Astrocyte (in vitro differentiated cells and primary cell): Measurements from ENCODE around the gene BCOR. TPM values are rescaled to one million over a fixed set of nuclear protein-coding genes. Genes with fewer than 3 reads are reported as not detected.
A peak's percentile ranks its signal among the peaks of the same experiment; 100 is the strongest.

Experiments
- DNase-seq: peaks from one replicate; pipeline ENCODE4 v3.0.0-alpha.2; 2010; ENCODE audit warnings: low read depth
- FAIRE-seq: peaks from 2 replicates; lab custom pipeline; 2011; peaks lifted over from hg19 to GRCh38; lab: Jason Lieb, UNC
- H2AFZ ChIP-seq: 2 replicates; pipeline ENCODE4 v1.6.0; 2012; ENCODE audit warnings: low read depth, low read length, inconsistent platforms
- H3K27ac ChIP-seq: 2 replicates; pipeline ENCODE4 v1.5.1; 2011; ENCODE audit warnings: low read depth, low read length, inconsistent platforms
- H3K27me3 ChIP-seq: 2 replicates; pipeline ENCODE4 v1.6.0; 2011; ENCODE audit warnings: low read length, inconsistent platforms; ENCODE audit not compliant: insufficient read depth
- H3K36me3 ChIP-seq: 2 replicates; pipeline ENCODE4 v1.5.1; 2011; ENCODE audit warnings: low read length, inconsistent platforms; ENCODE audit not compliant: insufficient read depth
- H3K4me1 ChIP-seq: 2 replicates; pipeline ENCODE4 v1.5.1; 2011; ENCODE audit warnings: low read length, inconsistent platforms; ENCODE audit not compliant: insufficient read depth
- H3K4me2 ChIP-seq: 2 replicates; pipeline ENCODE4 v1.6.0; 2012; ENCODE audit warnings: low read length, inconsistent platforms
- H3K4me3 ChIP-seq: 2 replicates; pipeline ENCODE4 v1.5.1; 2011; ENCODE audit warnings: low read depth, mild to moderate bottlenecking, low read length, inconsistent platforms; ENCODE audit not compliant: insufficient read depth
- H3K79me2 ChIP-seq: 2 replicates; pipeline ENCODE4 v1.6.0; 2012; ENCODE audit warnings: mild to moderate bottlenecking, low read length, inconsistent platforms; ENCODE audit not compliant: insufficient read depth
- H3K9ac ChIP-seq: 2 replicates; pipeline ENCODE4 v1.6.0; 2012; ENCODE audit warnings: mild to moderate bottlenecking, low read length, inconsistent platforms
- H3K9me3 ChIP-seq: 2 replicates; pipeline ENCODE4 v1.5.1; 2012; ENCODE audit warnings: low read depth, mild to moderate bottlenecking, low read length, inconsistent platforms; ENCODE audit not compliant: insufficient read depth
- H4K20me1 ChIP-seq: 2 replicates; pipeline ENCODE4 v1.6.0; 2012; ENCODE audit warnings: low read length, inconsistent platforms; ENCODE audit not compliant: insufficient read depth
- H3K27ac Mint-ChIP-seq: one replicate; pipeline ENCODE4 v1.8.0; 2021; ENCODE audit warnings: mild to moderate bottlenecking, mixed read lengths; ENCODE audit not compliant: unreplicated experiment
- H3K27me3 Mint-ChIP-seq: one replicate; pipeline ENCODE4 v1.8.0; 2021; ENCODE audit warnings: low read depth, mixed read lengths; ENCODE audit not compliant: unreplicated experiment
- H3K36me3 Mint-ChIP-seq: one replicate; pipeline ENCODE4 v1.8.0; 2021; ENCODE audit warnings: low read depth, mixed read lengths; ENCODE audit not compliant: unreplicated experiment
- H3K4me1 Mint-ChIP-seq: one replicate; pipeline ENCODE4 v1.8.0; 2021; ENCODE audit warnings: low read depth, mixed read lengths; ENCODE audit not compliant: unreplicated experiment
- H3K4me3 Mint-ChIP-seq: one replicate; pipeline ENCODE4 v1.8.0; 2021; ENCODE audit warnings: mild to moderate bottlenecking, moderate library complexity, mixed read lengths; ENCODE audit not compliant: unreplicated experiment
- H3K9me3 Mint-ChIP-seq: one replicate; pipeline ENCODE4 v1.8.0; 2021; ENCODE audit warnings: mild to moderate bottlenecking, mixed read lengths; ENCODE audit not compliant: unreplicated experiment
- CTCF ChIP-seq: IDR thresholded peaks from 2 replicates; pipeline ENCODE4 v1.5.1; 2011; ENCODE audit warnings: low read depth, mild to moderate bottlenecking, inconsistent platforms, low read length, moderate library complexity; ENCODE audit not compliant: insufficient read depth
- EZH2 ChIP-seq: IDR thresholded peaks from 2 replicates; pipeline ENCODE4 v1.6.1; 2012; ENCODE audit warnings: mild to moderate bottlenecking, low read length, inconsistent platforms; ENCODE audit not compliant: insufficient read depth
- total RNA-seq: library from RNA; stranded (reverse); gene quantifications from 2 replicates; pipeline ENCODE4 v1.2.1, GENCODE V29; 2021

The BCOR gene
- total RNA-seq, 1 donor from 2014 or later = 9.0 TPM

- Mint-ChIP-seq H3K36me3 (no peaks in the 10 kb centered on the region), H3K9me3 (peaks cover 2% of the 10 kb centered on the region), H3K4me3 (no peak overlapping the region), H3K27ac (peak overlapping the region; percentile 58), H3K27me3 (peaks cover 9% of the 10 kb centered on the region), H3K4me1 (peaks cover 9% of the 10 kb centered on the region)
- Histone ChIP-seq H3K4me1 (peaks cover 28% of the 10 kb centered on the region), H4K20me1 (no peaks in the 10 kb centered on the region), H3K9me3 (no peaks in the 10 kb centered on the region), H3K79me2 (no peaks in the 10 kb centered on the region), H3K27me3 (no peaks in the 10 kb centered on the region), H3K27ac (no peak overlapping the region), H2AFZ (no peak overlapping the region), H3K4me3 (no peak overlapping the region), H3K4me2 (peak overlapping the region; percentile 5), H3K9ac (no peak overlapping the region), H3K36me3 (no peaks in the 10 kb centered on the region)
- no peak for DNase-seq
- TF ChIP-seq EZH2 = no peak
- FAIRE-seq = no peak
Observed at GRCh38 chrX:40010550-40011321, 87.0 kb downstream of the BCOR start.

- no peaks in the 10 kb centered on the region for H3K9me3 ChIP-seq
- TF ChIP-seq EZH2 (no peak), CTCF (no peak)
- H3K4me3 Mint-ChIP-seq = no peak overlapping the region
- H3K9ac ChIP-seq = no peak overlapping the region
- no peak overlapping the region for H3K27ac ChIP-seq
- H2AFZ ChIP-seq = no peak overlapping the region
- no peaks in the 10 kb centered on the region for H3K79me2 ChIP-seq
- no peaks in the 10 kb centered on the region for H3K36me3 Mint-ChIP-seq
- peaks cover 2% of the 10 kb centered on the region for H3K9me3 Mint-ChIP-seq
- H3K27ac Mint-ChIP-seq = no peak overlapping the region
- peaks cover 28% of the 10 kb centered on the region for H3K4me1 ChIP-seq
- H3K4me1 Mint-ChIP-seq = peaks cover 9% of the 10 kb centered on the region
- no peaks in the 10 kb centered on the region for H4K20me1 ChIP-seq
- peaks cover 11% of the 10 kb centered on the region for H3K27me3 Mint-ChIP-seq
- no peaks in the 10 kb centered on the region for H3K27me3 ChIP-seq
- DNase-seq = no peak
- H3K4me3 ChIP-seq = no peak overlapping the region
- FAIRE-seq = no peak
- H3K4me2 ChIP-seq = peak overlapping the region; percentile 73
- no peaks in the 10 kb centered on the region for H3K36me3 ChIP-seq
Observed at GRCh38 chrX:40009890-40010289, 87.9 kb downstream of the BCOR start.

- H3K27me3 Mint-ChIP-seq = peaks cover 11% of the 10 kb centered on the region
- Histone ChIP-seq H3K4me2 (peak overlapping the region; percentile 73), H3K4me3 (no peak overlapping the region), H3K9ac (no peak overlapping the region), H3K79me2 (no peaks in the 10 kb centered on the region), H3K36me3 (no peaks in the 10 kb centered on the region), H3K27ac (no peak overlapping the region), H4K20me1 (no peaks in the 10 kb centered on the region), H3K9me3 (no peaks in the 10 kb centered on the region), H2AFZ (no peak overlapping the region), H3K27me3 (no peaks in the 10 kb centered on the region), H3K4me1 (peaks cover 28% of the 10 kb centered on the region)
- DNase-seq = no peak
- H3K27ac Mint-ChIP-seq = no peak overlapping the region
- H3K9me3 Mint-ChIP-seq = peaks cover 2% of the 10 kb centered on the region
- H3K36me3 Mint-ChIP-seq = no peaks in the 10 kb centered on the region
- TF ChIP-seq EZH2 = no peak
- TF ChIP-seq CTCF = no peak
- peaks cover 9% of the 10 kb centered on the region for H3K4me1 Mint-ChIP-seq
- H3K4me3 Mint-ChIP-seq = no peak overlapping the region
- FAIRE-seq = no peak
Observed at GRCh38 chrX:40009462-40009851, 88.3 kb downstream of the BCOR start.
